IMR-90 (cell line): ENCODE measurements around the gene PDILT. TPM values are rescaled to one million over a fixed set of nuclear protein-coding genes. Genes with fewer than 3 reads are reported as not detected.

Source experiments
- ATAC-seq: fragments of 200-7000 bp; cut with Tn5 transposase; 2 replicates; pipeline ENCODE4 v1.9.1; 2020; ENCODE audit warnings: low read depth, mild to moderate bottlenecking, moderate library complexity
- BruUV-seq: library from RNA; stranded (reverse); fragments of 400-500 nt; replicated peaks from 2 replicates; lab custom pipeline; 2021; lab: Mats Ljungman, UMichigan
- CTCF ChIA-PET: fragments of 300-600 bp; formaldehyde crosslinking; extraction: SDS; loops from one replicate; lab custom pipeline; 2021; ENCODE audit warnings: antibody characterized with exemption; lab: Yijun Ruan, JAX
- POLR2A ChIA-PET: fragments of 300-600 bp; sonication (Branson Sonifier 250); formaldehyde crosslinking; loops from one replicate; lab custom pipeline; 2022; ENCODE audit warnings: antibody characterized with exemption; ENCODE audit not compliant: unreplicated experiment; lab: Charles Lee
- DNase-seq: peaks from one replicate; pipeline ENCODE4 v3.0.0; 2013
- H2AFZ ChIP-seq: replicated peaks from 2 replicates; pipeline ENCODE3; 2013; ENCODE audit warnings: low read length, mild to moderate bottlenecking; ENCODE audit not compliant: poor library complexity
- H2AK5ac ChIP-seq: 2 replicates; pipeline ENCODE4 v1.6.1; 2013; ENCODE audit warnings: low read depth, low read length, inconsistent platforms
- H2AK9ac ChIP-seq: replicated peaks from 2 replicates; pipeline ENCODE3; 2013; ENCODE audit warnings: mild to moderate bottlenecking, low read depth, low read length, moderate library complexity; ENCODE audit not compliant: poor library complexity
- H2BK120ac ChIP-seq: 2 replicates; pipeline ENCODE4 v1.6.1; 2013; ENCODE audit warnings: low read depth, low read length, inconsistent platforms
- H2BK15ac ChIP-seq: 3 replicates; pipeline ENCODE4 v1.6.1; 2013; ENCODE audit warnings: low read depth, low read length, inconsistent platforms
- H2BK20ac ChIP-seq: 2 replicates; pipeline ENCODE4 v1.6.1; 2013; ENCODE audit warnings: low read depth, mild to moderate bottlenecking, inconsistent platforms, low read length, moderate library complexity
- H2BK5ac ChIP-seq: 2 replicates; pipeline ENCODE4 v1.6.1; 2013; ENCODE audit warnings: mild to moderate bottlenecking, low read depth, low read length, inconsistent platforms; ENCODE audit not compliant: poor library complexity, severe bottlenecking
- H3K14ac ChIP-seq: replicated peaks from 2 replicates; pipeline ENCODE4 v1.6.1; 2013; ENCODE audit warnings: low read depth, low read length, inconsistent platforms
- H3K18ac ChIP-seq: 2 replicates; pipeline ENCODE4 v1.6.1; 2013; ENCODE audit warnings: low read depth, low read length, control low read depth
- H3K23ac ChIP-seq: 2 replicates; pipeline ENCODE4 v1.6.1; 2013; ENCODE audit warnings: low read depth, low read length, inconsistent platforms
- H3K27ac ChIP-seq: 2 replicates; pipeline ENCODE4 v1.5.1; 2013; ENCODE audit warnings: mild to moderate bottlenecking, control low read depth, low read length; ENCODE audit not compliant: insufficient read depth
- H3K27me3 ChIP-seq: 2 replicates; pipeline ENCODE4 v1.6.1; 2013; ENCODE audit warnings: low read length; ENCODE audit not compliant: control insufficient read depth, insufficient read depth
- H3K36me3 ChIP-seq: 2 replicates; pipeline ENCODE4 v1.6.1; 2013; ENCODE audit warnings: low read length, mixed read lengths; ENCODE audit not compliant: control insufficient read depth, insufficient read depth
- H3K4ac ChIP-seq: 2 replicates; pipeline ENCODE4 v1.6.1; 2013; ENCODE audit warnings: low read depth, low read length, inconsistent platforms
- H3K4me1 ChIP-seq: 2 replicates; pipeline ENCODE4 v1.6.1; 2013; ENCODE audit warnings: low read length, mixed read lengths; ENCODE audit not compliant: control insufficient read depth, insufficient read depth
- H3K4me2 ChIP-seq: 2 replicates; pipeline ENCODE4 v1.6.1; 2013; ENCODE audit warnings: low read depth, mild to moderate bottlenecking, control low read depth, low read length, moderate library complexity
- H3K4me3 ChIP-seq: 2 replicates; pipeline ENCODE4 v1.5.1; 2013; ENCODE audit warnings: low read depth, mild to moderate bottlenecking, control low read depth, low read length, moderate library complexity; ENCODE audit not compliant: insufficient read depth
- H3K56ac ChIP-seq: 2 replicates; pipeline ENCODE4 v1.6.1; 2013; ENCODE audit warnings: low read length, inconsistent platforms; ENCODE audit not compliant: insufficient read depth; ENCODE audit errors: extremely low read depth
- H3K79me1 ChIP-seq, 2 experiments: 2 replicates each; pipeline ENCODE4 v1.6.1; 2013; ENCODE audit warnings: low read length in 2 of 2, inconsistent platforms in 1 of 2, low read depth in 1 of 2
- H3K9ac ChIP-seq: 2 replicates; pipeline ENCODE4 v1.6.1; 2013; ENCODE audit warnings: low read depth, low read length, control low read depth
- H3K9me1 ChIP-seq: 2 replicates; pipeline ENCODE4 v1.6.1; 2013; ENCODE audit warnings: low read length, inconsistent platforms; ENCODE audit not compliant: insufficient read depth
- H3K9me3 ChIP-seq: 2 replicates; pipeline ENCODE4 v1.6.1; 2013; ENCODE audit warnings: low read length; ENCODE audit not compliant: control insufficient read depth, insufficient read depth
- H4K20me1 ChIP-seq: 2 replicates; pipeline ENCODE4 v1.6.1; 2013; ENCODE audit warnings: low read length, inconsistent platforms; ENCODE audit not compliant: insufficient read depth
- H4K5ac ChIP-seq: 2 replicates; pipeline ENCODE4 v1.6.1; 2013; ENCODE audit warnings: mild to moderate bottlenecking, low read depth, low read length, control low read depth
- H4K8ac ChIP-seq, 2 experiments: 2 replicates each; pipeline ENCODE4 v1.6.1; 2013; ENCODE audit warnings: low read depth in 2 of 2, low read length in 2 of 2, control low read depth in 1 of 2, inconsistent platforms in 1 of 2
- H4K91ac ChIP-seq: 2 replicates; pipeline ENCODE4 v1.6.1; 2013; ENCODE audit warnings: low read depth, low read length, inconsistent platforms; ENCODE audit not compliant: insufficient read depth
- BHLHE40 ChIP-seq: fragments of 150-350 bp; IDR thresholded peaks from 2 replicates; pipeline ENCODE4 v1.6.1; 2016; ENCODE audit warnings: mild to moderate bottlenecking, low read depth, low read length
- CEBPB ChIP-seq: IDR thresholded peaks from 2 replicates; pipeline ENCODE4 v1.6.1; 2012; ENCODE audit warnings: low read depth, low read length, improper control_type of control experiment
- CHD1 ChIP-seq: IDR thresholded peaks from 2 replicates; pipeline ENCODE4 v1.6.1; 2012; ENCODE audit warnings: low read depth, low read length, improper control_type of control experiment
- MAFK ChIP-seq: IDR thresholded peaks from 2 replicates; pipeline ENCODE4 v1.6.1; 2012; ENCODE audit warnings: low read depth, low read length, improper control_type of control experiment
- MAZ ChIP-seq: IDR thresholded peaks from 2 replicates; pipeline ENCODE4 v1.6.1; 2012; ENCODE audit warnings: low read depth, mild to moderate bottlenecking, low read length, improper control_type of control experiment, moderate library complexity, borderline replicate concordance
- MXI1 ChIP-seq: IDR thresholded peaks from 2 replicates; pipeline ENCODE4 v1.6.1; 2012; ENCODE audit warnings: low read depth, mild to moderate bottlenecking, low read length, moderate library complexity, borderline replicate concordance
- NFE2L2 ChIP-seq: fragments of 150-350 bp; IDR thresholded peaks from 2 replicates; pipeline ENCODE4 v1.6.1; 2016; ENCODE audit warnings: low read depth, mild to moderate bottlenecking, low read length
- RAD21 ChIP-seq: IDR thresholded peaks from 2 replicates; pipeline ENCODE4 v1.6.1; 2012; ENCODE audit warnings: low read length, improper control_type of control experiment
- RCOR1 ChIP-seq: IDR thresholded peaks from 2 replicates; pipeline ENCODE4 v1.6.1; 2012; ENCODE audit warnings: mild to moderate bottlenecking, low read length, improper control_type of control experiment; ENCODE audit not compliant: insufficient replicate concordance
- WGBS, 2 experiments: methylation state at CpG; one replicate each; pipeline versions ENCODE4 v1.1.5 to v1.1.7; 2013; ENCODE audit warnings: missing lambda C conversion rate in 2 of 2; ENCODE audit not compliant: insufficient read length in 1 of 2; ENCODE audit errors: extremely low coverage in 2 of 2; 5-methylcytosine and 5-hydroxymethylcytosine counted together
- dilution Hi-C: fragments of 300-500 bp; cut with HindIII; formaldehyde crosslinking; loops from one replicate; pipeline ENCODE4 v1.14.3; 2018; ENCODE audit warnings: low sequenced_read_pairs; ENCODE audit not compliant: unreplicated experiment
- in situ Hi-C: fragments of 300-500 bp; cut with MboI; formaldehyde crosslinking; loops from 3 replicates; pipeline ENCODE4 v1.14.3; 2019; ENCODE audit warnings: low sequenced_read_pairs, inconsistent platforms, mixed read lengths
- intact Hi-C: fragments of 100-400 bp; cut with micrococcal nuclease; formaldehyde crosslinking; loops from 2 replicates; pipeline ENCODE4 v1.10.0; 2022
- polyA plus RNA-seq, 3 experiments: library from polyadenylated mRNA; depleted of rRNA; stranded (reverse); fragments of >200 nt; gene quantifications; 2 replicates each; pipeline ENCODE4 v1.2.3, GENCODE V29; 2012; ENCODE audit warnings: low replicate concordance in 1 of 3
- total RNA-seq: library from RNA; depleted of rRNA; stranded (reverse); fragments of >200 nt; gene quantifications from 2 replicates; pipeline ENCODE4 v1.2.3, GENCODE V29; 2012
- TF ChIP-seq, protein P1 (sequence below): fragments of 150-350 bp; IDR thresholded peaks from 2 replicates; pipeline ENCODE4 v1.6.1; 2017; ENCODE audit warnings: mild to moderate bottlenecking, antibody characterized with exemption, low read length, low read depth
- TF ChIP-seq, protein P2 (sequence below): fragments of 150-350 bp; IDR thresholded peaks from 2 replicates; pipeline ENCODE4 v1.6.1; 2016; ENCODE audit warnings: low read depth, mild to moderate bottlenecking, low read length, moderate library complexity, borderline replicate concordance

PDILT gene
- total and polyA plus RNA-seq, 2 of the 4 experiments (the other 2 are of a cell fraction): not detected

DNA sequence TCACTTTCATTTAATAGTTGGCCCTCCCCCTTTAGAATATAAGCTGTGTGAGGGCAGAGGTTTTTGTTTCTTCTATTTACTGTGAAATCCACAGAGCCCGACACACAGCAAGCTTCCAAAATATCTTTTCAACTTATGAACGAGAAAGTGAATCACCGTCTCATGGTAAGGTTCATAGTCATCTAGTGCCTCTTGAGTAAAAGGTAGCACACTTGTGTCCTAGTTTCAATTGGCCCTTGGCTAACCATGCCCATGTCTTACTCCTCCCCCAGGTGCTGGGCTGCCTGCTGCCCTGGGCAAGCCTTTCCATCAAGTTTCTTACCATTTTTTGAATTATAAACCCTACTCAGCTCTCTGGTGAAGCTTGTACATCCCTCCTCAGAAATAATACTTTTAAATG lies 64.8 kb downstream of the PDILT start:
- no CpG with 5 or more reads among the region's 3 CpGs for WGBS, 2 experiments
- no peak overlapping the region for H4K5ac ChIP-seq
- H3K14ac ChIP-seq: no peak overlapping the region
- H4K20me1 ChIP-seq: no peaks in the 10 kb centered on the region
- intact Hi-C loops: no loop called here
- H2BK5ac ChIP-seq: no peak overlapping the region
- H3K9me1 ChIP-seq: no peaks in the 10 kb centered on the region
- no peak overlapping the region for H3K56ac ChIP-seq
- ChIA-PET POLR2A (no interaction called here), CTCF (interaction anchor here (1.2 kb wide), 1 partner anchor 432 kb away, joined by 4 read pairs; no protein-coding TSS in a partner anchor)
- no peak overlapping the region for H2AFZ ChIP-seq
- in situ Hi-C loops: loop anchor here (25.0 kb wide), 1 partner anchor 177 kb away; no protein-coding TSS in a partner anchor
- no peak overlapping the region for H4K8ac ChIP-seq
- H4K91ac ChIP-seq: no peak overlapping the region
- no peak overlapping the region for H3K18ac ChIP-seq
- H2AK9ac ChIP-seq: no peak overlapping the region
- no peak overlapping the region for H2BK20ac ChIP-seq
- dilution Hi-C loops: no loop called here
- no peak overlapping the region for H3K4me3 ChIP-seq
- no peaks in the 10 kb centered on the region for H3K79me1 ChIP-seq
- no peak overlapping the region for H2BK15ac ChIP-seq
- TF ChIP-seq NFE2L2 (no peak), MAFK (no peak), RCOR1 (no peak), BHLHE40 (no peak), MXI1 (no peak), CEBPB (no peak), CHD1 (no peak), MAZ (no peak), RAD21 (no peak)
- TF ChIP-seq, protein P1, sequence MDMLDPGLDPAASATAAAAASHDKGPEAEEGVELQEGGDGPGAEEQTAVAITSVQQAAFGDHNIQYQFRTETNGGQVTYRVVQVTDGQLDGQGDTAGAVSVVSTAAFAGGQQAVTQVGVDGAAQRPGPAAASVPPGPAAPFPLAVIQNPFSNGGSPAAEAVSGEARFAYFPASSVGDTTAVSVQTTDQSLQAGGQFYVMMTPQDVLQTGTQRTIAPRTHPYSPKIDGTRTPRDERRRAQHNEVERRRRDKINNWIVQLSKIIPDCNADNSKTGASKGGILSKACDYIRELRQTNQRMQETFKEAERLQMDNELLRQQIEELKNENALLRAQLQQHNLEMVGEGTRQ: no peak
- TF ChIP-seq, protein P2, sequence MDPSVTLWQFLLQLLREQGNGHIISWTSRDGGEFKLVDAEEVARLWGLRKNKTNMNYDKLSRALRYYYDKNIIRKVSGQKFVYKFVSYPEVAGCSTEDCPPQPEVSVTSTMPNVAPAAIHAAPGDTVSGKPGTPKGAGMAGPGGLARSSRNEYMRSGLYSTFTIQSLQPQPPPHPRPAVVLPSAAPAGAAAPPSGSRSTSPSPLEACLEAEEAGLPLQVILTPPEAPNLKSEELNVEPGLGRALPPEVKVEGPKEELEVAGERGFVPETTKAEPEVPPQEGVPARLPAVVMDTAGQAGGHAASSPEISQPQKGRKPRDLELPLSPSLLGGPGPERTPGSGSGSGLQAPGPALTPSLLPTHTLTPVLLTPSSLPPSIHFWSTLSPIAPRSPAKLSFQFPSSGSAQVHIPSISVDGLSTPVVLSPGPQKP: no peak
- H3K27ac ChIP-seq: no peak overlapping the region
- no peak overlapping the region for H2AK5ac ChIP-seq
- H3K4me2 ChIP-seq: no peak overlapping the region
- H3K23ac ChIP-seq: no peak overlapping the region
- no peaks in the 10 kb centered on the region for H3K27me3 ChIP-seq
- H3K4ac ChIP-seq: no peak overlapping the region
- H3K9ac ChIP-seq: no peak overlapping the region
- no peak overlapping the region for H2BK120ac ChIP-seq
- no peaks in the 10 kb centered on the region for H3K4me1 ChIP-seq
- peaks cover 12% of the 10 kb centered on the region; the same call in 1 of the 2 replicates for H3K9me3 ChIP-seq
- no TSS peak for BruUV-seq
- ATAC-seq (no peak), DNase-seq (no peak)
- no peaks in the 10 kb centered on the region for H3K36me3 ChIP-seq
